Cardiac fibroblast (primary cell): ENCODE measurements around the gene ZMAT2.

Experiments
- DNase-seq, 2 donors: peaks; one replicate each; pipeline versions ENCODE4 v3.0.0 to v3.0.0-alpha.2; 2010; ENCODE audit warnings: low read depth in 2 of 2
- H3K4me3 ChIP-seq, 2 donors: replicated peaks in 1 of 2; 1 replicate in 1 of 2; 2 replicates in 1 of 2; pipeline ENCODE4 v1.5.1; 2011; ENCODE audit warnings: low read depth in 2 of 2, low read length in 2 of 2, mild to moderate bottlenecking in 2 of 2, moderate library complexity in 1 of 2
- CTCF ChIP-seq: IDR thresholded peaks from one replicate; pipeline ENCODE4 v1.5.1; 2011; ENCODE audit warnings: low read depth, mild to moderate bottlenecking, low read length, inconsistent platforms

ZMAT2 gene

GRCh38 chr5:140733098-140733497 lies 32.9 kb downstream of the ZMAT2 start:
- DNase-seq = no peak
- TF ChIP-seq CTCF = no peak
- no peak overlapping the region for H3K4me3 ChIP-seq

GRCh38 chr5:140734354-140734753 lies 34.1 kb downstream of the ZMAT2 start:
- H3K4me3 ChIP-seq = no peak overlapping the region
- peak; percentile 22 for TF ChIP-seq CTCF
- DNase-seq = peak; percentile 14 to 32

GRCh38 chr5:140737486-140737885 lies 37.2 kb downstream of the ZMAT2 start:
- DNase-seq = no peak
- H3K4me3 ChIP-seq = no peak overlapping the region
- TF ChIP-seq CTCF = no peak

GRCh38 chr5:140741967-140742366 lies 41.7 kb downstream of the ZMAT2 start:
- TF ChIP-seq CTCF = no peak
- H3K4me3 ChIP-seq = no peak overlapping the region
- no peak for DNase-seq

GRCh38 chr5:140753561-140753960 lies 53.3 kb downstream of the ZMAT2 start:
- no peak overlapping the region for H3K4me3 ChIP-seq
- no peak for DNase-seq
- no peak for TF ChIP-seq CTCF
